Adrenal gland (tissue), 5 donors: ENCODE measurements around the gene SLC35A4.

Source experiments
- POLR2A ChIP-seq, 2 donors: fragments of 450-650 bp; IDR thresholded peaks; one replicate each; pipeline ENCODE4 v1.6.1; 2017; ENCODE audit warnings: antibody characterized with exemption in 2 of 2, mild to moderate bottlenecking in 2 of 2, moderate library complexity in 1 of 2
- TF ChIP-seq, protein P1 (sequence below), 6 experiments: fragments of 450-650 bp in 4 of 6; fragments of 200-600 bp in 2 of 6; sonication (generic) in 1 of 6; IDR thresholded peaks; 1 replicate in 5 of 6; 2 replicates in 1 of 6; pipeline versions ENCODE4 v1.5.1 to v1.8.0; 2016 to 2021; ENCODE audit warnings: antibody characterized with exemption in 6 of 6, mild to moderate bottlenecking in 2 of 6, moderate library complexity in 1 of 6
- donor health status: DM: no; HTN: no; CAD: no.

- TF ChIP-seq, protein P1, sequence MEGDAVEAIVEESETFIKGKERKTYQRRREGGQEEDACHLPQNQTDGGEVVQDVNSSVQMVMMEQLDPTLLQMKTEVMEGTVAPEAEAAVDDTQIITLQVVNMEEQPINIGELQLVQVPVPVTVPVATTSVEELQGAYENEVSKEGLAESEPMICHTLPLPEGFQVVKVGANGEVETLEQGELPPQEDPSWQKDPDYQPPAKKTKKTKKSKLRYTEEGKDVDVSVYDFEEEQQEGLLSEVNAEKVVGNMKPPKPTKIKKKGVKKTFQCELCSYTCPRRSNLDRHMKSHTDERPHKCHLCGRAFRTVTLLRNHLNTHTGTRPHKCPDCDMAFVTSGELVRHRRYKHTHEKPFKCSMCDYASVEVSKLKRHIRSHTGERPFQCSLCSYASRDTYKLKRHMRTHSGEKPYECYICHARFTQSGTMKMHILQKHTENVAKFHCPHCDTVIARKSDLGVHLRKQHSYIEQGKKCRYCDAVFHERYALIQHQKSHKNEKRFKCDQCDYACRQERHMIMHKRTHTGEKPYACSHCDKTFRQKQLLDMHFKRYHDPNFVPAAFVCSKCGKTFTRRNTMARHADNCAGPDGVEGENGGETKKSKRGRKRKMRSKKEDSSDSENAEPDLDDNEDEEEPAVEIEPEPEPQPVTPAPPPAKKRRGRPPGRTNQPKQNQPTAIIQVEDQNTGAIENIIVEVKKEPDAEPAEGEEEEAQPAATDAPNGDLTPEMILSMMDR (IDR thresholded peaks at IDR 0.05): no peak
- TF ChIP-seq POLR2A (IDR thresholded peaks at IDR 0.05): no peak
Observed at GRCh38 chr5:140590861-140591260, 26.2 kb downstream of the SLC35A4 start.
